GM19397 (cell line): ENCODE data around the gene FKBP9.
"Not testable (repeated sequence)": the region's sequence is repeated elsewhere in the genome, so short reads cannot be mapped to it uniquely, and the experiment has no call there.

Source experiments
- ATAC-seq: cut with Tn5 transposase; IDR thresholded peaks from one replicate; pipeline ENCODE4 v1.9.1; 2021; ENCODE audit warnings: mild to moderate bottlenecking, moderate library complexity; ENCODE audit not compliant: unreplicated experiment

Gene FKBP9

GRCh38 chr7:33003111-33003510 is 45.9 kb downstream of the FKBP9 start:
- not testable (repeated sequence) for ATAC-seq

GRCh38 chr7:33004104-33004616 is 46.9 kb downstream of the FKBP9 start:
- ATAC-seq, result not testable (repeated sequence)

GRCh38 chr7:33005193-33005592 is 48.0 kb downstream of the FKBP9 start:
- not testable (repeated sequence) for ATAC-seq

GRCh38 chr7:33005690-33006089 is 48.5 kb downstream of the FKBP9 start:
- ATAC-seq, result not testable (repeated sequence)

- ATAC-seq, result no peak
Measured at GRCh38 chr7:33009734-33010133, 52.5 kb downstream of the FKBP9 start.

GRCh38 chr7:33012364-33012763 is 55.1 kb downstream of the FKBP9 start:
- ATAC-seq, result no peak

GRCh38 chr7:33024189-33024757 is 67.0 kb downstream of the FKBP9 start:
- no peak for ATAC-seq

GRCh38 chr7:33035776-33036175 is 78.5 kb downstream of the FKBP9 start:
- ATAC-seq, result no peak

GRCh38 chr7:33038639-33039038 is 81.4 kb downstream of the FKBP9 start:
- no peak for ATAC-seq

- no peak for ATAC-seq
Measured at GRCh38 chr7:33039257-33039902, 82.1 kb downstream of the FKBP9 start.

GRCh38 chr7:33039903-33040292 is 82.7 kb downstream of the FKBP9 start:
- ATAC-seq, result no peak

- ATAC-seq, result peak; percentile 94
Measured at GRCh38 chr7:33040803-33041516, 83.7 kb downstream of the FKBP9 start.

- ATAC-seq, result no peak
Measured at GRCh38 chr7:33041631-33042428, 84.6 kb downstream of the FKBP9 start.

GRCh38 chr7:33043501-33044400 is 86.5 kb downstream of the FKBP9 start:
- no peak for ATAC-seq

GRCh38 chr7:33044401-33044718 is 87.1 kb downstream of the FKBP9 start:
- no peak for ATAC-seq

- ATAC-seq, result no peak
Measured at GRCh38 chr7:33044986-33045385, 87.7 kb downstream of the FKBP9 start.

- no peak for ATAC-seq
Measured at GRCh38 chr7:33048257-33048656, 91.0 kb downstream of the FKBP9 start.

GRCh38 chr7:33048704-33049103 is 91.5 kb downstream of the FKBP9 start:
- no peak for ATAC-seq

GRCh38 chr7:33050535-33051318 is 93.5 kb downstream of the FKBP9 start:
- ATAC-seq, result no peak

GRCh38 chr7:33053721-33054120 is 96.5 kb downstream of the FKBP9 start:
- no peak for ATAC-seq
